Activated CD4-positive, alpha-beta T cell treated with anti-CD3 and anti-CD28 coated beads, Interleukin-2, amount 10 ng/mL, durations not matched to agents 24 days and 14 days (primary cell): Measurements from ENCODE around the gene PKD2. TPM values are rescaled to one million over a fixed set of nuclear protein-coding genes. Genes with fewer than 3 reads are reported as not detected.
A peak's percentile ranks its signal among the peaks of the same experiment; 100 is the strongest.
"Not testable (repeated sequence)": the region's sequence is repeated elsewhere in the genome, so short reads cannot be mapped to it uniquely, and the experiment has no call there.

Experiments used
- DNase-seq: peaks from one replicate; pipeline ENCODE4 v3.0.0; 2022
- H3K27ac Mint-ChIP-seq: one replicate; pipeline ENCODE4 v1.8.0; 2022; ENCODE audit warnings: mild to moderate bottlenecking, mixed read lengths
- H3K27me3 Mint-ChIP-seq: one replicate; pipeline ENCODE4 v1.8.0; 2022; ENCODE audit warnings: mixed read lengths
- H3K36me3 Mint-ChIP-seq: one replicate; pipeline ENCODE4 v1.8.0; 2022; ENCODE audit warnings: low read depth, mild to moderate bottlenecking, mixed read lengths
- H3K4me1 Mint-ChIP-seq: one replicate; pipeline ENCODE4 v1.8.0; 2021; ENCODE audit warnings: mixed read lengths
- H3K4me3 Mint-ChIP-seq: one replicate; pipeline ENCODE4 v1.8.0; 2022; ENCODE audit warnings: mild to moderate bottlenecking, moderate library complexity, mixed read lengths
- H3K9me3 Mint-ChIP-seq: one replicate; pipeline ENCODE4 v1.8.0; 2021; ENCODE audit warnings: mixed read lengths
- intact Hi-C: fragments of 100-400 bp; cut with micrococcal nuclease; formaldehyde crosslinking; loops from one replicate; pipeline ENCODE4 v1.15.1; 2023
- total RNA-seq: library from RNA; stranded (reverse); gene quantifications from 2 replicates; pipeline ENCODE4 v1.2.3, GENCODE V29; 2022

PKD2 gene
- total RNA-seq, 1 donor from 2014 or later, result 12.3 TPM

- intact Hi-C loops, result no loop called here
- Mint-ChIP-seq H3K4me1 (peaks cover 3% of the 10 kb centered on the region), H3K36me3 (peaks cover 29% of the 10 kb centered on the region), H3K9me3 (peaks cover 9% of the 10 kb centered on the region), H3K27me3 (no peaks in the 10 kb centered on the region), H3K4me3 (no peak overlapping the region), H3K27ac (no peak overlapping the region)
- no peak for DNase-seq
These were observed 14.4 kb downstream of the PKD2 start for GRCh38 chr4:88021824-88022223.

- no peak overlapping the region for H3K27ac Mint-ChIP-seq
- peaks cover 4% of the 10 kb centered on the region for H3K4me1 Mint-ChIP-seq
- no peaks in the 10 kb centered on the region for H3K27me3 Mint-ChIP-seq
- DNase-seq, result no peak
- H3K36me3 Mint-ChIP-seq, result peaks cover 33% of the 10 kb centered on the region
- intact Hi-C loops, result no loop called here
- H3K4me3 Mint-ChIP-seq, result no peak overlapping the region
- H3K9me3 Mint-ChIP-seq, result peaks cover 9% of the 10 kb centered on the region
These were observed 14.9 kb downstream of the PKD2 start for GRCh38 chr4:88022289-88022688.

- H3K27ac Mint-ChIP-seq, result not testable (repeated sequence)
These were observed 18.6 kb downstream of the PKD2 start for GRCh38 chr4:88025868-88026661.

GRCh38 chr4:88027611-88028608 is 20.5 kb downstream of the PKD2 start:
- H3K36me3 Mint-ChIP-seq, result peaks cover 46% of the 10 kb centered on the region
- peak overlapping the region; percentile 73 for H3K27ac Mint-ChIP-seq
- DNase-seq, result no peak
- peaks cover 18% of the 10 kb centered on the region for H3K9me3 Mint-ChIP-seq
- H3K4me3 Mint-ChIP-seq, result peak overlapping the region; percentile 28
- intact Hi-C loops, result loop anchor here (2.0 kb wide), 1 partner anchor 19 kb away; no protein-coding TSS in a partner anchor
- no peaks in the 10 kb centered on the region for H3K27me3 Mint-ChIP-seq
- peaks cover 14% of the 10 kb centered on the region for H3K4me1 Mint-ChIP-seq

More at GRCh38 chr4:88025868-88026661, 18.6 kb downstream of the PKD2 start:
- not testable (repeated sequence) for DNase-seq, H3K27me3 Mint-ChIP-seq, H3K4me3 Mint-ChIP-seq
- H3K9me3 Mint-ChIP-seq, result peaks cover 18% of the 10 kb centered on the region
- H3K4me1 Mint-ChIP-seq, result peaks cover 16% of the 10 kb centered on the region
- intact Hi-C loops, result loop anchor here (2.0 kb wide), 1 partner anchor 17 kb away; no protein-coding TSS in a partner anchor
- H3K36me3 Mint-ChIP-seq, result peaks cover 54% of the 10 kb centered on the region

GRCh38 chr4:88028946-88029345 is 21.5 kb downstream of the PKD2 start:
- no peak for DNase-seq
- Mint-ChIP-seq H3K27ac (peak overlapping the region; percentile 17), H3K27me3 (no peaks in the 10 kb centered on the region), H3K4me3 (no peak overlapping the region), H3K9me3 (peaks cover 18% of the 10 kb centered on the region), H3K4me1 (peaks cover 14% of the 10 kb centered on the region), H3K36me3 (peaks cover 40% of the 10 kb centered on the region)
- intact Hi-C loops, result no loop called here

GRCh38 chr4:88029556-88029955 is 22.1 kb downstream of the PKD2 start:
- intact Hi-C loops, result no loop called here
- Mint-ChIP-seq H3K9me3 (peaks cover 18% of the 10 kb centered on the region), H3K27ac (peak overlapping the region; percentile 17), H3K27me3 (no peaks in the 10 kb centered on the region), H3K36me3 (peaks cover 39% of the 10 kb centered on the region), H3K4me1 (peaks cover 14% of the 10 kb centered on the region), H3K4me3 (no peak overlapping the region)
- DNase-seq, result no peak

GRCh38 chr4:88030565-88031310 is 23.3 kb downstream of the PKD2 start:
- no peak for DNase-seq
- peaks cover 16% of the 10 kb centered on the region for H3K9me3 Mint-ChIP-seq
- no peaks in the 10 kb centered on the region for H3K27me3 Mint-ChIP-seq
- no peak overlapping the region for H3K27ac Mint-ChIP-seq
- no peak overlapping the region for H3K4me3 Mint-ChIP-seq
- H3K4me1 Mint-ChIP-seq, result peaks cover 14% of the 10 kb centered on the region
- H3K36me3 Mint-ChIP-seq, result peaks cover 37% of the 10 kb centered on the region
- intact Hi-C loops, result loop anchor here (5.0 kb wide), 1 partner anchor 487 kb away; no protein-coding TSS in a partner anchor

- no peaks in the 10 kb centered on the region for H3K27me3 Mint-ChIP-seq
- no peak overlapping the region for H3K27ac Mint-ChIP-seq
- H3K9me3 Mint-ChIP-seq, result no peaks in the 10 kb centered on the region
- H3K4me3 Mint-ChIP-seq, result no peak overlapping the region
- H3K36me3 Mint-ChIP-seq, result peaks cover 25% of the 10 kb centered on the region
- intact Hi-C loops, result loop anchor here (1.0 to 5.0 kb wide), 3 partner anchors 125 to 484 kb away; partner anchors contain the start of gene ABCG2
- peaks cover 5% of the 10 kb centered on the region for H3K4me1 Mint-ChIP-seq
- peak; percentile 84 for DNase-seq
These were observed 25.9 kb downstream of the PKD2 start for GRCh38 chr4:88033309-88033708.

GRCh38 chr4:88035292-88035691 is 27.9 kb downstream of the PKD2 start:
- peaks cover 20% of the 10 kb centered on the region for H3K36me3 Mint-ChIP-seq
- DNase-seq, result no peak
- H3K4me3 Mint-ChIP-seq, result no peak overlapping the region
- H3K4me1 Mint-ChIP-seq, result peaks cover 2% of the 10 kb centered on the region
- no peak overlapping the region for H3K27ac Mint-ChIP-seq
- no peaks in the 10 kb centered on the region for H3K27me3 Mint-ChIP-seq
- intact Hi-C loops, result no loop called here
- H3K9me3 Mint-ChIP-seq, result no peaks in the 10 kb centered on the region

- no peak for DNase-seq
- Mint-ChIP-seq H3K36me3 (peaks cover 16% of the 10 kb centered on the region), H3K4me1 (no peaks in the 10 kb centered on the region), H3K27me3 (no peaks in the 10 kb centered on the region), H3K9me3 (no peaks in the 10 kb centered on the region), H3K4me3 (no peak overlapping the region), H3K27ac (no peak overlapping the region)
- intact Hi-C loops, result no loop called here
These were observed 30.0 kb downstream of the PKD2 start for GRCh38 chr4:88037447-88037846.

- Mint-ChIP-seq H3K27ac (no peak overlapping the region), H3K4me3 (no peak overlapping the region), H3K36me3 (peaks cover 16% of the 10 kb centered on the region), H3K27me3 (no peaks in the 10 kb centered on the region), H3K4me1 (no peaks in the 10 kb centered on the region), H3K9me3 (no peaks in the 10 kb centered on the region)
- no peak for DNase-seq
- intact Hi-C loops, result no loop called here
These were observed 30.5 kb downstream of the PKD2 start for GRCh38 chr4:88037936-88038335.

GRCh38 chr4:88040707-88041106 is 33.3 kb downstream of the PKD2 start:
- intact Hi-C loops, result no loop called here
- Mint-ChIP-seq H3K4me3 (no peak overlapping the region), H3K36me3 (peaks cover 19% of the 10 kb centered on the region), H3K27me3 (no peaks in the 10 kb centered on the region), H3K4me1 (no peaks in the 10 kb centered on the region), H3K9me3 (no peaks in the 10 kb centered on the region), H3K27ac (no peak overlapping the region)
- DNase-seq, result no peak

GRCh38 chr4:88041626-88042025 is 34.2 kb downstream of the PKD2 start:
- no peaks in the 10 kb centered on the region for H3K4me1 Mint-ChIP-seq
- peaks cover 16% of the 10 kb centered on the region for H3K36me3 Mint-ChIP-seq
- H3K27me3 Mint-ChIP-seq, result no peaks in the 10 kb centered on the region
- no peak for DNase-seq
- no peak overlapping the region for H3K4me3 Mint-ChIP-seq
- no peaks in the 10 kb centered on the region for H3K9me3 Mint-ChIP-seq
- H3K27ac Mint-ChIP-seq, result no peak overlapping the region
- intact Hi-C loops, result no loop called here
